ENCODE data around the gene CCDC149.
A peak's percentile ranks its signal among the peaks of the same experiment; 100 is the strongest.

Gene CCDC149

GRCh38 chr4:24912252-24913118, at the start of gene CCDC149:
TSS of gene CCDC149 (minus strand) at chr4:24913042. CDS start at chr4:24912864, 178 bp downstream.
- no peak for DNase-seq (ENCODE audit: low read depth, low spot score)
- H3K9ac ChIP-seq (ENCODE audit: insufficient read length), result peak within 1 kb of the TSS; percentile 20
- no peak for TF ChIP-seq EZH2 (IDR thresholded peaks at IDR 0.05)
- no peak for TF ChIP-seq FOXP2 (optimal IDR thresholded peaks at IDR 0.05; ENCODE audit: control extremely low read depth, extremely low read length, insufficient read depth)
- TF ChIP-seq POLR2AphosphoS5 (IDR thresholded peaks at IDR 0.05; ENCODE audit: borderline replicate concordance, low read depth, low read length), result no peak
- H3K36me3 ChIP-seq (ENCODE audit: insufficient read depth, low read length), result no peaks in the 10 kb centered on the region
- H3K27ac ChIP-seq, result no peak within 1 kb of the TSS
- H3K4me3 ChIP-seq, result peak within 1 kb of the TSS; percentile 62
- H3K9me3 ChIP-seq (ENCODE audit: low read depth, low read length), result no peaks in the 10 kb centered on the region

GRCh38 chr4:24957886-24958285, 45.0 kb upstream of the CCDC149 start:
- Histone ChIP-seq H3K9me3 (ENCODE audit: low read depth, low read length) (no peaks in the 10 kb centered on the region), H3K27ac (no peak overlapping the region), H3K9ac (ENCODE audit: insufficient read length) (no peak overlapping the region), H3K36me3 (ENCODE audit: insufficient read depth, low read length) (no peaks in the 10 kb centered on the region), H3K4me3 (no peak overlapping the region)
- TF ChIP-seq FOXP2 (optimal IDR thresholded peaks at IDR 0.05; ENCODE audit: control extremely low read depth, extremely low read length, insufficient read depth) (no peak), EZH2 (IDR thresholded peaks at IDR 0.05) (no peak), POLR2AphosphoS5 (IDR thresholded peaks at IDR 0.05; ENCODE audit: borderline replicate concordance, low read depth, low read length) (no peak)
- DNase-seq (ENCODE audit: low read depth, low spot score), result no peak

- DNase-seq (ENCODE audit: low read depth, low spot score), result no peak
- H3K9ac ChIP-seq (ENCODE audit: insufficient read length), result no peak overlapping the region
- H3K27ac ChIP-seq, result no peak overlapping the region
- no peak overlapping the region for H3K4me3 ChIP-seq
- H3K9me3 ChIP-seq (ENCODE audit: low read depth, low read length), result no peaks in the 10 kb centered on the region
- no peaks in the 10 kb centered on the region for H3K36me3 ChIP-seq (ENCODE audit: insufficient read depth, low read length)
- TF ChIP-seq FOXP2 (optimal IDR thresholded peaks at IDR 0.05; ENCODE audit: control extremely low read depth, extremely low read length, insufficient read depth) (no peak), POLR2AphosphoS5 (IDR thresholded peaks at IDR 0.05; ENCODE audit: borderline replicate concordance, low read depth, low read length) (no peak), EZH2 (IDR thresholded peaks at IDR 0.05) (no peak)
Measured at GRCh38 chr4:24956763-24957162, 43.9 kb upstream of the CCDC149 start.

- TF ChIP-seq EZH2 (IDR thresholded peaks at IDR 0.05) (no peak), FOXP2 (optimal IDR thresholded peaks at IDR 0.05; ENCODE audit: control extremely low read depth, extremely low read length, insufficient read depth) (no peak), POLR2AphosphoS5 (IDR thresholded peaks at IDR 0.05; ENCODE audit: borderline replicate concordance, low read depth, low read length) (no peak)
- H3K27ac ChIP-seq, result no peak overlapping the region
- H3K9ac ChIP-seq (ENCODE audit: insufficient read length), result no peak overlapping the region
- no peaks in the 10 kb centered on the region for H3K9me3 ChIP-seq (ENCODE audit: low read depth, low read length)
- no peak overlapping the region for H3K4me3 ChIP-seq
- H3K36me3 ChIP-seq (ENCODE audit: insufficient read depth, low read length), result no peaks in the 10 kb centered on the region
- no peak for DNase-seq (ENCODE audit: low read depth, low spot score)
Measured at GRCh38 chr4:24956091-24956490, 43.2 kb upstream of the CCDC149 start.

- Histone ChIP-seq H3K4me3 (no peak overlapping the region), H3K9me3 (ENCODE audit: low read depth, low read length) (no peaks in the 10 kb centered on the region), H3K36me3 (ENCODE audit: insufficient read depth, low read length) (no peaks in the 10 kb centered on the region), H3K9ac (ENCODE audit: insufficient read length) (no peak overlapping the region), H3K27ac (no peak overlapping the region)
- TF ChIP-seq FOXP2 (optimal IDR thresholded peaks at IDR 0.05; ENCODE audit: control extremely low read depth, extremely low read length, insufficient read depth), result no peak
- no peak for TF ChIP-seq EZH2 (IDR thresholded peaks at IDR 0.05)
- no peak for TF ChIP-seq POLR2AphosphoS5 (IDR thresholded peaks at IDR 0.05; ENCODE audit: borderline replicate concordance, low read depth, low read length)
- DNase-seq (ENCODE audit: low read depth, low spot score), result no peak
Measured at GRCh38 chr4:24952667-24953066, 39.8 kb upstream of the CCDC149 start.

GRCh38 chr4:24949970-24950369, 37.1 kb upstream of the CCDC149 start:
- H3K36me3 ChIP-seq (ENCODE audit: insufficient read depth, low read length), result no peaks in the 10 kb centered on the region
- H3K27ac ChIP-seq, result no peak overlapping the region
- H3K9ac ChIP-seq (ENCODE audit: insufficient read length), result no peak overlapping the region
- DNase-seq (ENCODE audit: low read depth, low spot score), result no peak
- TF ChIP-seq POLR2AphosphoS5 (IDR thresholded peaks at IDR 0.05; ENCODE audit: borderline replicate concordance, low read depth, low read length) (no peak), EZH2 (IDR thresholded peaks at IDR 0.05) (no peak), FOXP2 (optimal IDR thresholded peaks at IDR 0.05; ENCODE audit: control extremely low read depth, extremely low read length, insufficient read depth) (no peak)
- H3K9me3 ChIP-seq (ENCODE audit: low read depth, low read length), result no peaks in the 10 kb centered on the region
- no peak overlapping the region for H3K4me3 ChIP-seq

GRCh38 chr4:24937917-24938281, 25.1 kb upstream of the CCDC149 start:
- no peaks in the 10 kb centered on the region for H3K36me3 ChIP-seq (ENCODE audit: insufficient read depth, low read length)

GRCh38 chr4:24937176-24937916, 24.5 kb upstream of the CCDC149 start:
- H3K27ac ChIP-seq, result no peak overlapping the region
- DNase-seq (ENCODE audit: low read depth, low spot score), result no peak
- no peaks in the 10 kb centered on the region for H3K9me3 ChIP-seq (ENCODE audit: low read depth, low read length)
- TF ChIP-seq EZH2 (IDR thresholded peaks at IDR 0.05) (no peak), POLR2AphosphoS5 (IDR thresholded peaks at IDR 0.05; ENCODE audit: borderline replicate concordance, low read depth, low read length) (no peak), FOXP2 (optimal IDR thresholded peaks at IDR 0.05; ENCODE audit: control extremely low read depth, extremely low read length, insufficient read depth) (no peak)
- no peak overlapping the region for H3K4me3 ChIP-seq
- H3K9ac ChIP-seq (ENCODE audit: insufficient read length), result no peak overlapping the region
- no peaks in the 10 kb centered on the region for H3K36me3 ChIP-seq (ENCODE audit: insufficient read depth, low read length)

More at GRCh38 chr4:24937917-24938281, 25.1 kb upstream of the CCDC149 start:
- Histone ChIP-seq H3K9me3 (ENCODE audit: low read depth, low read length) (no peaks in the 10 kb centered on the region), H3K4me3 (no peak overlapping the region), H3K9ac (ENCODE audit: insufficient read length) (no peak overlapping the region), H3K27ac (no peak overlapping the region)
- TF ChIP-seq EZH2 (IDR thresholded peaks at IDR 0.05) (no peak), POLR2AphosphoS5 (IDR thresholded peaks at IDR 0.05; ENCODE audit: borderline replicate concordance, low read depth, low read length) (no peak), FOXP2 (optimal IDR thresholded peaks at IDR 0.05; ENCODE audit: control extremely low read depth, extremely low read length, insufficient read depth) (no peak)
- DNase-seq (ENCODE audit: low read depth, low spot score), result no peak

All from SK-N-MC (cell line).